HK-2 (cell line): ENCODE data around the gene PTGER1.

ENCODE experiments used
- DNase-seq: peaks from one replicate; pipeline ENCODE4 v3.0.0-alpha.2; 2018; ENCODE audit not compliant: unreplicated experiment

The PTGER1 gene

GRCh38 chr19:14442891-14443631 lies 32.1 kb downstream of the PTGER1 start:
- DNase-seq: no peak

DNA sequence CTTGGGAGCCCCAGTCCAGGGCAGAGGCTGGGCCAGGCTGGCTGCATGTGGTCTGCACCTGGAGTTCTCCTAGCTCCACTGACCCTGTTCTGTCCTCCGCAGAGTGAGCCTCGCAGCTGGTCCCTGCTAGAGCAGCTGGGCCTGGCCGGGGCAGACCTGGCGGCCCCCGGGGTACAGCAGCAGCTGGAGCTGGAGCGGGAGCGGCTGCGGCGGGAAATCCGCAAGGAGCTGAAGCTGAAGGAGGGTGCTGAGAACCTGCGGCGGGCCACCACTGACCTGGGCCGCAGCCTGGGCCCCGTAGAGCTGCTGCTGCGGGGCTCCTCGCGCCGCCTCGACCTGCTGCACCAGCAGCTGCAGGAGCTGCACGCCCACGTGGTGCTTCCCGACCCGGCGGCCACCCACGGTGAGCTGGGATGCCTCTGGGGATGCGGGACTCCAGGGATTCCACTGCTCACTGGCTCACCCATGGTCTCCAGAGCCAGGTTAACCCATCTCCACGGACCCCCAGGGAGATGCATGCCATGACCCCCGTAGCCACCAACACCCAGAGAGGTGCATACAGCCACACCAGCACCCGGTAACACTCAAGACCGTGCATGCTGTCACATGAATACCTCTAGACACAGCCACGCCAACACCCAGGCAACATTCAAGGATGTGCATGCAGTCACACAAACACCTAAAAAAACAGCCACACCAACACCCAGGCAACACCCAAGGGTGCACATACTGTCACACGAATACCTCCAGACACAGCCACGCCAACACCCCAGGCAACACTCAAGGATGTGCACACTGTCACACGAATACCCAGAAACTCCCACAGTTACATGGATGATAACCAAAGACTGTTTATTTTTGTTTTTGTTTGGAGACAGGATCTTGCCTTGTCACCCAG lies 33.9 kb downstream of the PTGER1 start:
- DNase-seq: no peak

DNA sequence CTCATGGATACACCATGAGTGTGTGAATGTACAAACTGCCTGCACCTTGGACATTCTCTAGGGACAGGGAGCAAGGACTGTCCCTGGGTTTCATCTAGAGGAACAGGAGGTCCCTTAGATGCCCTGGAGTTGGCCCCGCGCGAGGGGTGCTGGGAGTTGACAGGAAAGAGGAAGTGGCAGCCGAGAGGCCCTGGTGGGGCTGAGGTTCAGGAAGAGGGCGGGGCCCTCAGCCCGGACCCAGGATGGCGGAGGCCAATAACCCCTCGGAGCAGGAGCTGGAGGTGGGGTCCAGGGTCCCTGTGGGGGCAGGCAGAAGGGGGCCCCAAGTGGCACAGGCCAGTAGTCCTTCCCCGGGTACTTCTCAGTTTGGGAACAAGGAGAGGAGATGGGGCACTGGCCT lies 35.1 kb downstream of the PTGER1 start:
- no peak for DNase-seq

DNA sequence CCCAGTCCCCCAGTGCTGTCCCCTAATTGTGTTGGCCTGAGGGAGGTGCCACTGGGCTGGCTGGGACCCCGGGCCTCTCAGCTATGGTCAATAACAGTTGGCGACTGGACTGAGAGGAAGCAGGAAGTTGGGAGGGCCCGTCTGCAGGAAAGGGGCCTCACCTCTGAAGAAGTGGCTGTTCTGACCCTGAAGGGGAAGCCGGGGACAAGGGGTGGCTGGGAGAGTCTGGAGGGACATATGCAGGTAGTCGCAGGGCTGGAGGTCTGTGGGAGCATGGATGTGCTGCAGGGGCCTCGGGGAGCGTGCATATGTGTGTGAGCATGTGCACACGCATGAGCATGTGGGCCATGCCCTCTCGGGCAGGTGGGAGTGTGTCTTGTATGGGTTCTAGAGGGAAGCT lies 36.1 kb downstream of the PTGER1 start:
- no peak for DNase-seq

DNA sequence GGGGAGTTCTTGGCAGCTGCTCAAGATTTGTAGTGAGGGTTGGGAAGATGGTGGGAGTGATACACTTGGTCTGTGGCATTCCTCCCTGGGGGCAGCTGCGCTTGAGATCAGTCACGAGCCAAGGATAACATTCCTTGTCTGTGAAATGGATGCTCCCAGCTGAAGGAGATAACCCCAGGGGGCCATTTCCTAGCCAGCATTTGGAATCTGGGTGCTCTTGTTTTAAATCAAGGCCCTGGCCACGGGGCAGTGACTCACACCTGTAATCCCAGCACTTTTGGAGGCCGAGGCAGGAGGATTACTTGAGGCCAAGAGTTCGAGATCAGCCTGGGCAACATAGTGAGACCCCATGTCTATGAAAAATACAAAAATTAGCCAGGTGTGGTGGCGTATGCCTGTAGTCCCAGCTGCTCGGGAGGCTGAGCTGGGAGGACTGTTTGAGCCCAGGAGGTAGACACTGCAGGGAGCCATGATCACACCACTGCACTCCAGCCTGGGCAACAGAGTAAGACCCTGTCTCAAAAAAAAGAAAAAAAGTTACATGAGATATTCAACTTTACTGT lies 37.5 kb downstream of the PTGER1 start:
- no peak for DNase-seq

DNA sequence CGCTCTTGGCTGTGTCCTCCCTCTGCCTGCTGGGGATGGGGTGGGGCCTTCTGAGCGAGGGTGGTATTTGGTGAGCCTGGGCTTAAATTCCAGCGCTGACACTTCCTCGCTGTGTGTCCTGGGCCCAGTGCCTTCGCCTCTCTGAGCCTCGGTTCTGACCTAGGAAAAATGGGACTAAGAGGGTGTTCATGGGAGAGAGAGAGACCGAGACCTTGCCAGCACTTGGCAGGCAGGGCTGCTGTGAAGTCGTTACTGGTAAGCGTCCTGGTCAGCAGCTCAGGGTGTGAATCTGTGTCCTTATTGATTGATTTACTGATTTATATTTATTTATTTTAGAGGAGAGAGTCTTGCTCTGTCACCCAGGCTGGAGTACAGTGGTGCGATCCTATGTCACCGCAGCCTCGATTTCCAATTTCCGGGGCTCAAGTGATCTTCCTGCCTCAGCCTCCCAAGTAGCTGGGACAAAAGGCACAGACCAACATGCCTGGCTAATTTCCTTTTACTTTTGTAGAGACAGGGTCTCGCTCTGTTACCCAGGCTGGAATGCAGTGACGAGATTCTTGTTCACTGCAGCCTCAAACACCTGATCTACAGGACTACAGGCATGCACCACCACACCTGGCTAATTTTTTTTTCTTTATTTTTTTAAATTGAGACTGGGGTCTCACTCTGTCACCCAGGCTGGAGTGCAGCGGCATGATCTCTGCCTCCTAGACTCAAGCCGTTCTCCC lies 39.7 kb downstream of the PTGER1 start:
- no peak for DNase-seq

GRCh38 chr19:14434543-14435319 lies 40.4 kb downstream of the PTGER1 start:
- DNase-seq: peak; percentile 86

DNA sequence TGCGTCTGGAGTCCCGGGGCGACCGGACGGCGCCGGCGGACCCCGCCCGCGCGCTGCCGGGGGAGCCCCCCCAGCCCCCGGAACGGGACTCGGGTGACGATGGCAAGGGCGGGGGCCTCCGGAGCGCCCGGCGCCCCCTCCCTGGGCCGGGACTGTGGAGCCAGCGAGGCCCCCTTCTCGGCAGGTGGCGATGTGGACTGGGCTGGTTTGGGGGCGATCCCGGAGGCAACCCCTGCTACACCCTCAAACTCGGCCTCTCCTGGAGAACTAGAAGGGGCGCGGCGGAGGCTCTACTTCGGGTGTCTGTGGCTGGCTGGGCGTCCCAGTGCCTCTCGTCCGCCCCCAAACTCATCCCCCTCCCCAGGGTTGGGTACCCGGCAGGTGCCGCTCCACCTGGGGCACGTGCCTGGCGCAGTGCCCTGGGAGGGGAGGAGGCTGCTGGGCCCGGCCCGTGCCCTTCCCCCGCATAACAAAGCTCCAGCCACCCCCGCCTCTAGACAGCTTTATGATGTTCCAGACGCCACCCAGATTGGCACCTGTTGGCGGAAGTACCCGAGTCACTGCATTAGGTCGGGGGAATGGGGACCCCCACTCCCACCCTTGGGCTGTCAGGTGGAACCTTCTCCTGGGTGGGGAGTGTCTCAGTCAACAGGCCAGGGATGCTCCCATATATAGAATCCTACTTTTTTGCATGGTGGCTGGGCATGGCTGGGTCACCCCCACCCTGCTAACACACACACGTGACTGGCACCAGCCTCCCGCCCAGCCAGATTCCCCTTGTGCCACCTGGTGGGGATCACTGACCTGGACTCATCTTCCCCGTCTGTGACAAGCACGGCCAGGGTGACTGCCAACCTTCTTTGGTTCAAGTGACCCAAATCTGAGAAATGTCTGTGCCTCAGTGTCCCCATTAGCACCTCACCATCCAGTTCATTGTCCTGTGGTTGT lies 41.3 kb downstream of the PTGER1 start:
- DNase-seq: no peak

DNA sequence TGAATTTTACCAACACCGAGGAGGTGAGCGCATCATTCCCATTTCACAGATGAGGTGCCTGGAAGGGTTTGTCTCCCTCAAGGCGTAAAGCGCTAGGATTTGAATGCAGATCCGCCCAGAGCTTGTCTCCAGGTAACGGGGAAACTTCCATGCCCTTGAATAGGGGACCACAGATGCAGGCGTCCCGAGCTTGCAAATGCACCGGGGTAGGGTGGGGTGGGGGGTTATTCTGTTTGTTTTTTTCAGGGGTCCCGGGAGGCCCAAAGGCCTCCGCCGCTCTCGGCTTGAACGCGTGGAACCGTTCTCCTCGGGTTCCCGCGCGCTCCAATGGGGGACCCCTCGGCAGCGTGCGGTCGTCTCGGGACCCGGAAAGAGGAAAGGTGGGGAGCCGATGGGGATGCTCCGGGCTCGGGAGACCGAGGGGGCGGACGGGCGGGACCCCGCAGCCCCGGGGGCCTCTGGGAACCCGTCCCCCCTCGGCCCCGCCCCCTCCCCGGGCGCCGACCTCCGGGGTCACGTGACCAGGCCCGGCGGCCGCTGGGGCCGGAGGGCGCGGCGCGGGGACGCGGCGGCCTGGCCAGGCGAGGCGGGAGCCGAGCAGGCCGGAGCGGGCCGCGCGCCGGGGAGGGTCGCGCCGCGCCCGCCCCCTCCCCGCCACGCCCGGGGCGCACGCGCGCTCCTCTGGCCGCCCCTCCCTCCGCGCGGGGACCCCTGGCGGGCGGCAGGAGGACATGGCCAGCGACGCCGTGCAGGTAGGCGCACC lies 42.2 kb downstream of the PTGER1 start, which contains the start of gene PKN1:
Gene PKN1 (plus strand): TSS at position 516 of the 763 bp plus-strand sequence. CDS start 216 bp downstream, at position 732.
- DNase-seq: no peak

GRCh38 chr19:14430712-14431111 lies 44.4 kb downstream of the PTGER1 start:
- no peak for DNase-seq

- no peak for DNase-seq
Measured at GRCh38 chr19:14428882-14429416, 46.2 kb downstream of the PTGER1 start.

GRCh38 chr19:14427461-14427860 lies 47.7 kb downstream of the PTGER1 start:
- no peak for DNase-seq

GRCh38 chr19:14425696-14426138 lies 49.4 kb downstream of the PTGER1 start:
- no peak for DNase-seq
